ENCODE data around the gene GDF7. TPM values are rescaled to one million over a fixed set of nuclear protein-coding genes. Genes with fewer than 3 reads are reported as not detected.
"Not testable (repeated sequence)": the region's sequence is repeated elsewhere in the genome, so short reads cannot be mapped to it uniquely, and the experiment has no call there.

The GDF7 gene
- total RNA-seq, 1 donor from 2014 or later, result 0.82 TPM

DNA sequence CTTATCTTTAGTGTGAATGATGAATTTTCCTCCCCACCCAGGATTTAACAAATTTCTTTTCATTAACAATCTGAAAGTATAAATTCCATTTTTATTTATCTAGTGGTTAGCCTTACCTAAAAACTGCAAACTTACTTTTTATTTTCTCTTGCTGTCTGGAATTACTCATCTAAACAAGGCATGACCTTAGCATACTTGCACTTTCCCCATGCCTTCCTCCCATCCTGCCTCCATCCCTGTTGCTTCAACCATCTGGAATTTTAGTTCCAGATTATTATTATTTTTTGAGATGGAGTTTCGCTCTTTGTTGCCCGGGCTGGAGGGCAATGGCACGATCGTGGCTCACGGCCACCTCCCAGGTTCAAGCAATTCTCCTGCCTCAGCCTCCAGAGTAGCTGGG, 35.6 kb downstream of the GDF7 start:
- no peak for DNase-seq

DNA sequence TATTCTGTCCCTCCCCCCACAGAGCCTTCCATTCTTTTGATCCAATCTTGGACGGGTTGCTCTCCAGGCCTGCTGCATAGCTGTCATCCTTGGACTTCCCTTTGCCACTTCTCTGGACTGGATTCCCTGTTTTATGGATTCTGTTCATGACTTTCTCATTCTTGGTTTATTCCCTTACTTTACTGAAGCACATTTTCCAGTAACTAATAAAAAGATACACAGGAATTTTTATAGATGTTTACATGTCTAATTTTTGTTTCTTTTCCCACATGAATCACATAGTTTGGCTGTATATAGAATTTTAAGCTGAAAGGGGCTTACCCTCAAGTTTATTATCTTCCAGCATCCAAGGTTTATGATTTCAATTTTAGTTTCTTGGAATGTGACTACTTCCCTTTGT, 37.9 kb downstream of the GDF7 start:
- DNase-seq, result no peak

DNA sequence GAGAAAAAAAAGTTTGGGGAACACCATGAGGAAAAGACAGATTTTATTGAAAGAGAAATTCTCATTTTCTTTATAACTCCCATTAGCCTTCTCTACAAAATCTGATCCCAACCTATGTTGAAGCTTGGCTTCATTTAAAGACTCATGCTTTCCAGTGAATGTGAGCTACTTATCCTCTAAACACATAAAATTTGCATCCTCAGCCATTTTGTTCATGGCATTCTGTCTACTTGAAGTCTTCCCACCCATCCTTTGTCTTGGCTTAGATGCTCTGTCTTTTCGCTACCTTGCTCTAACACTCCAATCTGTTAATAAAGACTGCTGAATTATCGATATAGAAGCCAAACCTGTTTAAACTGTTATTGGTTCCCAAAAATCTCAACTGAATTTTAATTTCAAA, 39.3 kb downstream of the GDF7 start:
- DNase-seq, result no peak

DNA sequence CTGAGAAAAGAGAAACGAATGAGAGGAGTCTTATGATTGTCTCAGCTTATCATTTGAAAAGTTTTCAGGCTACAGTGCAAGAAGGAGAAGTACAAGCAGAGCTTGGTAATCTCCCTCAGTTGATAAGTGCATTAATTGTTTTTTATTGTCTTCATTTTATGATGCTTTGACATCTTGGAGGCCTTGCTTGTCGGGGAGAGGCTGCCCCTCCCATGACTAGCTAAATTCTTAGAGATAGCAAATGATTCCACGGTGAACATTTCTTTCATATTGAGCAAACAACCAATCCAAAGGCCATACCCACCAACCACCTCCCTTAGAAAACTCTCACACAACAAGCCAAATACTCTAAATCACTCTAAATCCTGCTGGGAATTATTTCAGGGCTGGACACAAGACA, 39.8 kb downstream of the GDF7 start:
- no peak for DNase-seq

DNA sequence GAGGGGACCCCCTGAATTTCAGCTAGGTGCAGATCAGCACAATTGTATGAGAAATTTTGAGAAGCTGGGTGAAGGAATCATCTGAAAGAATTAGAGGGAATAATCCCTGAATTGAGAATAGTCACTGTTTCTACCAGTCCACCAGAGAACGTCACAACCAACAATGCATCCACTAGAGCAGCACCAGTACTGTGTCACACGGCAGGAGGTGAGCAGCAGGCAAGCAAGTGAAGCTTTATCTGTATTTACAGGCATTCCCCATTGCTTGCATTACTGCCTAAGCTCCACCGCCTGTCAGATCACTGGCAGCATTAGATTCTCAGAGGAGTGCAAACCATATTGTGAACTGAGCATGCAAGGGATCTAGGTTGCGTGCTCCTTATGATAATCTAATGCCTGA, 40.7 kb downstream of the GDF7 start:
- DNase-seq, result no peak

DNA sequence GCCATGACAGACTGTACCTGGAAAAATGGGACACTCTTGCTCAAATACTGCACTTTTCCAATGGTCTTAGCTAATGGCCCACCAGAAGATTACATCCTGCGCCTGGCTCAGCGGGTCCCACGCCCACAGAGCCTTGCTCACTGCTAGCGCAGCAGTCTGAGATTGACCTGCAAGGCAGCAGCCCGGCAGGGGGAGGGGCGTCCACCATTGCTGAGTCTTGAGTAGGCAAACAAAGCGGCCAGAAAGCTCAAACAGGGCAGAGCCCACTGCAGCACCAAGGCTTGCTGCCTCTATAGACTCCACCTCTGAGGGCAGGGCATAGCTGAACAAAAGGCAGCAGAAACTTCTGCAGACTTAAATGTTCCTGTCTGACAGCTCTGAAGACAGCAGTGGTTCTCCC, 44.7 kb downstream of the GDF7 start:
- not testable (repeated sequence) for DNase-seq

DNA sequence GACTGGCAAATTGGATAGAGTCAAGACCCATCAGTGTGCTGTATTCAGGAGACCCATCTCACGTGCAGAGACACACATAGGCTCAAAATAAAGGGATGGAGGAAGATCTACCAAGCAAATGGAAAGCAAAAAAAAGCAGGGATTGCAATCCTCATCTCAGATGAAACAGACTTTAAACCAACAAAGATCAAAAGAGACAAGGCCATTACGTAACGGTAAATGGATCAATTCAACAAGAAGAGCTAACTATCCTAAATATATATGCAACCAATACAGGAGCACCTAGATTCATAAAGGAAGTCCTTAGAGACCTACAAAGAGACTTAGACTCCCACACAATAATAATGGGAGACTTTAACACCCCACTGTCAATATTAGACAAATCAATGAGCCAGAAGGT, 46.6 kb downstream of the GDF7 start:
- not testable (repeated sequence) for DNase-seq

DNA sequence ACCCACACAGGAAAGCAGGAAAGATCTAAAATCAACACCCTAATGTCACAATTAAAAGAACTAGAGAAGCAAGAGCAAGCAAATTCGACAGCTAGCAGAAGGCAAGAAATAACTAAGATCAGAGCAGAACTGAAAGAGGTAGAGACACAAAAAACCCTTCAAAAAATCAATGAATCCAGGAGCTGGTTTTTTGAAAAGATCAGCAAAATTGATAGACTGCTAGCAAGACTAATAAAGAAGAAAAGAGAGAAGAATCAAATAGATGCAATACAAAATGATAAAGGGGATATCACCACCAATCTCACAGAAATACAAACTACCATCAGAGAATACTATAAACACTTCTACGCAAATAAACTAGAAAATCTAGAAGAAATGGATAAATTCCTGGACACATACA, 47.5 kb downstream of the GDF7 start:
- DNase-seq, result not testable (repeated sequence)

DNA sequence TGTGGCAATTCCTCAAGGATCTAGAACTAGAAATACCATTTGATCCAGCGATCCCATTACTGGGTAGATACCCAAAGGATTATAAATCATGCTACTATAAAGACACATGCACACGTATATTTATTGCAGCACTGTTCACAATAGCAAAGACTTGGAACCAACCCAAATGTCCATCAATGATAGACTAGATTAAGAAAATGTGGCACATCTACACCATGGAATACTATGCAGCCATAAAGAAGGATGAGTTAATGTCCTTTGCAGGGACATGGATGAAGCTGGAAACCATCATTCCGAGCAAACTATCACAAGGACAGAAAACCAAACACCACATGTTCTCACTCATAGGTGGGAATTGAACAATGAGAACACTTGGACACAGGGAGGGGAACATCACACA, 49.2 kb downstream of the GDF7 start:
- DNase-seq, result not testable (repeated sequence)

DNA sequence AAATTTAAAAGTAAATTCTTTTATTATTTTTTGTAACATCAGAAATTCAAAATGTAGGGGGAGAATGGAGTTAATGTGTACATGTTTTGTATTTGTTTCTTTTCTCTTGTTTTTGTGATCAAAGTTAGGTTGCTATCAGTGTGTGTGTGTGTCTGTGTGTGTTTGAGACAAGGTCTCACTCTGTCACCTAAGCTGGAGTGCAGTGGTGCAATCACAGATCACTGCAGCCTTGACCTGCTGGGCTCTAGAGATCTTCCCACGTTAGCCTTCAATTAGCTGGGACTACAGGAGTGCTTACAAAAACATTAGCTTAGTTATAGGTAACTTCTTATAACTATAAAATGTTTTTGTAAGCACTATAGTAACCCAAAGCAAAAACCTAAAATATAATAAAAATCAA, 50.7 kb downstream of the GDF7 start:
- no peak for DNase-seq

DNA sequence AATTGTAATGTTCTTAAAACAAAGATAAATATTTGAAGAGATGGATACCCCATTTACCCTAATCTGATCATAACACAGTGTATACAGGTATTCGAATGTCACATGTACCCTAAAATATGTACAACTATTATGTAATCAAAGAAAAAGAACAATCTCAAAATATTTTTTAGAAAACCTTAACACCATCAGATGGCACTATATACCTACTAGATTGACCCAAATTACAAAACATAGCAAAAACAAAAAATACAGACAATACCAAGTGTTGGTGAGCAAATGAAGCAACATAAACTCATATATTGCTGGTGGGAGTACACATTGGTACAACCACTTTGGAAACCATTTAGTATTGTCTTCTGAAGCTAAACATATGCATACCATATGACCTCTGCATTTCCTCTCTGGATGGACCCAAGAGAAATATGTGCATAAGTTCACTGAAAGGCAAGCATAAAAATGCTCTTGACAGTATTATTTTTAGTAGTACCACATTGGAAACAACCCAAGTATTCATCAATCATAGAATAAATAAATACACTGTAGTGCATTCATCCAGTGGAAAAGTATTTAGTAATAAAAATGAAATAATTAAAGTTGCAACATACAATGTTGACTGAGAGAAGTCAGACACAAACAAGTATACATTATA, 55.8 kb downstream of the GDF7 start:
- DNase-seq, result no peak

DNA sequence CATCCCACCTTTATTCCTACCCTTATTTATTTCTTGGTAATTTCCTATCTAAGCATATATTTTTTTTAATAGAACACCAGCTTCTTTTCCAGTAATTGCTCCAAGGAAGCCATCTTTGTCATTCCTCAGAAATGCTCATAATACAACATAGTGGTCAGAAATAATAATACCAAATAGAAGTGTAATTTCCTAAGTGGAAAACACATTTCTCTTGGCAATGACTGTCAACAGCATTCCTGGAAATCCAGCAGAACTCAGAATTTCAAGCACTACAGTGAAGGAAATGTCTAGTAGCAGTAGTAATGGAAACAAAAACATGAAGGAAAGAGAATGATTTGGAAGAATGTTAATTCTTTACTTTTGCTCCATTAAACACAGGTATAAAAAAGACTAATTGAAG, 56.6 kb downstream of the GDF7 start:
- DNase-seq, result no peak

DNA sequence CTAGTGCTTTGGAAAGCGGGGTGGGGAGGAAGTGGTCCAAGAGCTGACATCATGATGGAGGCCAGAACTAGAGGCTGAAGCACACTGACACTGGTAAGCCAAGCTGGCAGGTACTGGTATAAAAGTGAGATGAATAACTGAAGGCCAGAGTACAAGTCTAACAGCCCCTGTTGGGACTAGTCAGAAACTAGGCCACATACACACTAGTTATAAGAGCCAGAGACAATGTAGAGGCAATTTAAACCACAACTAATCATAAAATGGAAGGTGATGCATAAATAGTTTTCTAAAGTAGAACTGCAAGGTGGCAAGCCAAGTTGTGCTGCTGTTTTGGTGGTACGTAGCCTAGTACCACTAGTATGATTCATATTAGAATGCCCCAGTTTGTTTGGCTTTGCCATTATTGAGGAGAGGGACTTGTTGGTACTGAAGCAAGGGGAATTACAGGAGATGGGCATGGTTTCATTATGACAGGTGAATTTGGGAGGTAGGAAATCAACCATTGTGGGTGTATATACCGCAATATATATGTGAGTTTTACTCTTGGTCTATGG, 57.6 kb downstream of the GDF7 start:
- no peak for DNase-seq

DNA sequence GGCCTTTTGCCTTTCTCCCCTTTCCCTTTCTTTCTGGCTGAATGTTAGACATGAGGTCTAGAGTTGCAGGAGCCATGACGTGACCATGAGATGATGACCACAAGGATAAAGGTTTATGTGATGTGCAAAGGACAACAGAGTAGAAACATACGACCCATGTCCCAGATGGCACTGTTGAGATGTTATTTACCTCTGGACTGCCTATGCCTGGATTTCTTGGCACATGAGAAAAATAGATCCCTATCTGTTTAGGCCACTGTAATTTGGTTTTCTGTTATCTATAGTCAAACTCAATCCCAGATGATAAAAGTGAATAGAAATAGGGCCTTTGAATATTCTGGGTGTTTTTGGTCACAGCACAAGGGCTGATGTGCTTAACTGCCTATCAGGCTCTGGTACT, 58.8 kb downstream of the GDF7 start:
- DNase-seq, result no peak

DNA sequence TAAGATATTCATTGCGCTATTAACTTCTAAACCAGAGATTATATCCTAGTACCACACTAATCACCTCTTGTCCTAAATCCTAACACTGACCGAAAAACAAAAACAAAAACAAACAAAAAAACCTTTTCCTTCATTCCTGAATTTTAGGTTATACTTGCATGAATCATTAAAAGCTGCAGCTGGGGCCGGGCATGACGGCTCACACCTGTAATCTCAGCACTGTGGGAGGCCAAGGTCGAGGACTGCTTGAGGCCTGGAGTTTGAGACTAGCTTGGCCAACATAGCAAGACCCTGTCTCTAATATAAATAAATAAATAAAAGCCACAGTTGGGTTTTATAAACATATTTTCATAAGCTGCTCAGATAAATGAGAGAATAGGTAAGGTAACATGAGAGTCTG, 60.0 kb downstream of the GDF7 start:
- no peak for DNase-seq

DNA sequence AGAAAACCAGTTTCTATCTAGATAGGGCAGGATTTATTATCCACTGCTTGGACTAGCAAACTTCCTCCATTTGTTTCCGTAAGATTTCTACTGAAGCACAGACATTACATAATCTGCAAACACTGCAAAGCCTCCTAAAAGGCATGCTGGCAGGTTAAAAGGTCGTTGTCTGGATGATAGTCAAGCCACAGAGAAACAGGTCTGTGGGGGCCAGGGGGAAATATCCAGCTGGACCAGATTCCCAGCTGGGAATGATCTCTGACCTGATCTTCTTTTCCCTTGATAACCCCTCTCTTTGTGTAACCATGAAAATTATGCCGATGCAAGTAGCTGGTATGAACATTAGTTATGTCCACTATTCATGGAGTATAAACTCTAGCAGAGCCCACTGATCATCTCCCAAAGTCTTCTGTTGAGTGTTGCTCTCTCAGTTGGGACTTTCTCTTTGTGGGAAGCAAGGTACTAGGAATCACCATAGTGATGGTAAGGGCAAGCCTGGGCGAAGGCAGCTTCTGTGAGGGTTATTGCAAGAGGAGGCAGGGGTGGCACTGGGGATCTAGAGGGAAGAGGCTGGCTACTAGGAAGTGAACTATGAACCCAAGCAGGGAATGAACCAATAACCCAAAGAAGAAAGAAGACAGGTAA, 61.3 kb downstream of the GDF7 start:
- DNase-seq, result no peak

Other genes starting within 250 kb of the GDF7 start
- 217 TPM for gene RHOB, start 220.1 kb upstream of the GDF7 start, total RNA-seq
- 13.7 TPM for gene HS1BP3, start 16.0 kb upstream of the GDF7 start, total RNA-seq
- gene LDAH, start 156.0 kb downstream of the GDF7 start, total RNA-seq, result 11.6 TPM

Measured in tongue (tissue), 2 donors.